Measurements from ENCODE around the gene SMIM30. TPM values are rescaled to one million over a fixed set of nuclear protein-coding genes. Genes with fewer than 3 reads are reported as not detected.
A peak's percentile ranks its signal among the peaks of the same experiment; 100 is the strongest.
"Not testable (repeated sequence)": the region's sequence is repeated elsewhere in the genome, so short reads cannot be mapped to it uniquely, and the experiment has no call there.

The SMIM30 gene
- total RNA-seq = 10 to 100 TPM in 5 of 6 donors, 1 to 10 TPM in 1; 8.4 to 48.8 (median 34.9) TPM

DNA sequence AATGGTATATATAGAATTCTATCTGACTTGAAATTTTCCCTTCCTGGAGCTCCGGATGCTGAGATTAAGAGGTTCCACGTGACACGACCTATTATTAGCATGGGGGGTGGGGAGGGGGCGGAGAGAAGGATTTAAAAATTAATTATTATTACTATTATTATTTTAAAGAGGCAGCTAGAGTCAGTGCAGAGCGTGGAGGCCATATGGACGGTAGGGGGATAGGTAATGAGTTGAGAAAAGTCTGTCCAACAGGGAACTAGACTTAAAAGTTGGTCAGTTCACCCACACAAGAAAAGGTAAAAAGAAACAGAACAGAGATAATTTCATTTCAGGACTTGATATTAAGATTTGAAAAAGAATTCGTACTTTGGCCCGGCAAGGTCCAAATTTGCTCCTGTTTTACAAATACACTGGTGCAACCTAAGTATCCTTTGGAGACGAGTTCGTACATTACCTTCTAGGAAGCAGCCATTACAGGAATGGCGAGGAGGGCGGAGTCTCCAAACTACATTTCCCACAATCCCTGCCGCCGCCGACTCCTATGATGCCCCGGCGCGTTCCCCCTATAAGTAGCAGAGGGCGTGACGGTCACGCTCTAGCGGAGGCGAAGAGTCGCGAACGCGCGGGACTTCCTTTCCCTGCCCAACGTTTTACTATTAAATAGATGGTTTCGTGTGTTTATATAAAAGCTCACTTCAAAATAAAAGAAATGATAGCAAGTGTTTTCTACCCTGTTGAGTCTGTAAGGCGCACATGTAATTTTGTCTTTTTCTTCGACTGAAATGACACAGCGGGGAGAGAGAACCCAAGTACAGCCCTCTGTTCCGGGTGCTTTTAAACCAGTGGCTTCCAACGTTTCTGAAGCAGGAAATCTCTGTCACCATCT is at the start of gene SMIM30:
Gene SMIM30 (minus strand): TSS at position 481 of the 886 bp plus-strand sequence. CDS start 976 bp downstream, outside the sequence.
- Histone ChIP-seq H3K27me3 (no peaks in the 10 kb centered on the region), H3K36me3 (peaks cover 0 to 4% (median 0%) of the 10 kb centered on the region in 4 donors), H3K27ac (peak within 1 kb of the TSS; percentile 48 to 84 (median 66)), H3K9me3 (no peaks in the 10 kb centered on the region), H3K4me1 (peaks cover 0 to 13% (median 10%) of the 10 kb centered on the region in 4 donors), H3K4me3 (peak within 1 kb of the TSS; percentile 50 to 71 (median 60))
- TF ChIP-seq EP300 (IDR thresholded peaks at IDR 0.05) = no peak
- TF ChIP-seq POLR2AphosphoS5 (IDR thresholded peaks at IDR 0.05) = peak; percentile 85 to 96
- no peak for TF ChIP-seq CTCF (IDR thresholded peaks at IDR 0.05)
- TF ChIP-seq POLR2A (IDR thresholded peaks at IDR 0.05) = peak in 3 of 4 donors; percentile 26 to 92 (median 82)
- DNase-seq = peak; percentile 90 to 96
- ATAC-seq (ENCODE audit: low FRiP score in 2 of 2) = peak; percentile 98 to 100
- 0 to 1% methylated on average over 35 of the region's 35 CpGs for whole genome bisulfite sequencing, 2 donors

DNA sequence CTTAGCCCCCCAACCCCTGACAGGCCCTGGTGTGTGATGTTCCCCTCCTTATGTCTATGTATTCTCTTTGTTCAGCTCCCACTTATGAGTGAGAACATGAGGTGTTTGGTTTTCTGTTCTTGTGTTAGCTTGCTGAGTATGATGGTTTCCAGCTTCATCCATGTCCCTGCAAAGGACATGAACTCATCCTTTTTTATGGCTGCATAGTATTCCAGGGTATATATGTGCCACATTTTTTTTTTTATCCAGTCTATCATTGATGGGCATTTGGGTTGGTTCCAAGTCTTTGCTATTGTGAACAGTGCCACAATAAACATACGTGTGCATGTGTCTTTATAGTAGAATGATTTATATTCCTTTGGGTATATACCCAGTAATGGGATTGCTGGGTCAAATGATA is 47.8 kb upstream of the SMIM30 start:
- H3K36me3 ChIP-seq; H3K4me1 ChIP-seq; ATAC-seq (ENCODE audit: low FRiP score in 2 of 2); H3K9me3 ChIP-seq; H3K27ac ChIP-seq; DNase-seq; H3K4me3 ChIP-seq; H3K27me3 ChIP-seq: not testable (repeated sequence)
- WGBS, 2 donors = 72 to 78% methylated on average over 1 of the region's 1 CpG

DNA sequence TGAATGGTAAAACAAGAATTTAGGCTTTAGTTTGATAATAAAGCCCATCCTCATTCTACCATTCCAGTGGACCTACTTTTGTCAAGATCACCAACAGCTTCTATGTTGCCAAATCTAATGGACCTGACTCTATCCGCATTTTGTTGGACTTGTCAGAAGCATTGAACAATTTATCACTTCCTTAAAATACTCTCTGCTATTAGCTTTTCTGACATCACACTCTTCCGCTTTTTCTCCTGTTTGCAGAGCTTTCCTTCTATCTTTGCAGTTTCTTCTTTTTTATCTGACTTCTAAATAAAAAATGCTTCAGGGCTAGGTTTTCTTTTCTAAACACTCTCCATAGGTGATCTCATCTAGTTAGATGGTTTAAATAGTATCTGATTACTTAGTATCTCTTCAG is 42.7 kb upstream of the SMIM30 start:
- H3K4me3 ChIP-seq = no peak overlapping the region
- WGBS, 2 donors = 85 to 90% methylated on average over 2 of the region's 2 CpGs
- H3K27me3 ChIP-seq = no peaks in the 10 kb centered on the region
- H3K27ac ChIP-seq = no peak overlapping the region
- H3K4me1 ChIP-seq = no peaks in the 10 kb centered on the region
- ATAC-seq (ENCODE audit: low FRiP score in 2 of 2) (no peak), DNase-seq (no peak)
- H3K9me3 ChIP-seq = no peaks in the 10 kb centered on the region
- TF ChIP-seq POLR2AphosphoS5 (IDR thresholded peaks at IDR 0.05) (no peak), EP300 (IDR thresholded peaks at IDR 0.05) (no peak), CTCF (IDR thresholded peaks at IDR 0.05) (no peak), POLR2A (IDR thresholded peaks at IDR 0.05) (no peak)
- no peaks in the 10 kb centered on the region for H3K36me3 ChIP-seq

- WGBS, 2 donors = 43 to 52% methylated on average over 5 of the region's 5 CpGs
- no peaks in the 10 kb centered on the region for H3K36me3 ChIP-seq
- DNase-seq = no peak
- H3K27me3 ChIP-seq = no peaks in the 10 kb centered on the region
- TF ChIP-seq POLR2AphosphoS5 (IDR thresholded peaks at IDR 0.05) (no peak), EP300 (IDR thresholded peaks at IDR 0.05) (no peak), CTCF (IDR thresholded peaks at IDR 0.05) (peak in 1 of 6 experiments; percentile 11), POLR2A (IDR thresholded peaks at IDR 0.05) (no peak)
- H3K4me3 ChIP-seq = no peak overlapping the region
- ATAC-seq (ENCODE audit: low FRiP score in 2 of 2) = peak in 1 of 2 donors; percentile 75
- H3K4me1 ChIP-seq = no peaks in the 10 kb centered on the region
- no peaks in the 10 kb centered on the region for H3K9me3 ChIP-seq
- no peak overlapping the region for H3K27ac ChIP-seq
Measured at GRCh38 chr7:113159746-113160339, 41.5 kb upstream of the SMIM30 start.

GRCh38 chr7:113158756-113159155 is 40.4 kb upstream of the SMIM30 start:
- H3K9me3 ChIP-seq = no peaks in the 10 kb centered on the region
- 30 to 41% methylated on average over 2 of the region's 2 CpGs for WGBS, 2 donors
- TF ChIP-seq POLR2A (IDR thresholded peaks at IDR 0.05) (no peak), EP300 (IDR thresholded peaks at IDR 0.05) (no peak), CTCF (IDR thresholded peaks at IDR 0.05) (no peak)

More at GRCh38 chr7:113158756-113159155, 40.4 kb upstream of the SMIM30 start:
- Histone ChIP-seq H3K36me3 (no peaks in the 10 kb centered on the region), H3K27ac (no peak overlapping the region), H3K27me3 (no peaks in the 10 kb centered on the region), H3K4me1 (no peaks in the 10 kb centered on the region), H3K4me3 (no peak overlapping the region)
- DNase-seq (no peak), ATAC-seq (ENCODE audit: low FRiP score in 2 of 2) (no peak)
